ENCODE measurements around the gene DGAT2.

DNA sequence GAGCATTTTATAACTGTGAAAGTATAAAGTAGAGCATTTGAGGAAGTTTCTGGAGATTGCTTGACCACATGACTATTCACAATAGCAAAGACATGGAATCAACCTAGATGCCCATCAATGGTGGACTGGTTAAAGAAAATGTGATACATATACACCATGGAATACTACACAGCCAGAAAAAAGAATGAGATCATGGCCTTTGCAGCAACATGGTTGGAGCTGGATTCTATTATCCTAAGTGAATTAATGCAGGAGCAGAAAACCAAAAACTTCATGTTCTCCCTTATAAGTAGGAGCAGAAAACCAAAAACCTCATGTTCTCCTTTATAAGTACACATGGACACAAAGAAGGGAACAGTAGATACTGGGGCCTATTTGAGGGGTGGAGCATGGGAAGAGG lies 76.7 kb downstream of the DGAT2 start:
- TF ChIP-seq TAF1 (IDR thresholded peaks at IDR 0.05; ENCODE audit: low read depth) (no peak), EGR1 (IDR thresholded peaks at IDR 0.05) (no peak)

All from Ishikawa (cell line).